Measurements from ENCODE around the gene AP2A1.

Gene AP2A1

DNA sequence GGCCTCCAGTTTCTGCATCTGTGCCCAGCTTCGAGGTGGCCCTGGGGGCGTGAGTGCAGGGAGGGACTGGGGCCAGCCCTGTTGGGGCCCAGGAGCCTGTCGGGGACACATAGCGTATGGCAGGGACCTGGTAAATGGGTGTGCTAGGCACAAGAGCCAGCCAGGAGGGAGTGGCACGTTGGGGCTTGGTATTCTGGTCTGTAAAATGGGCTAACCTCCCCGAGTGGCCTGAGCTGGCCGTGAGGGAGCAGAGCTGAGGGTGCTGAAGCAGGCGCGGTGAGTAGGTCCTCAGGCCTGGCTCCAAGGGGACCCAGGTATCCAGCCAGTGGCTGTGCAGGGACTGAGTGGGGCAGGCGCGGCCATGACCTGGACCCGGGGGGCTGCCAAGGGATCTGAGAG lies 88.5 kb downstream of the AP2A1 start:
- H3K4me3 ChIP-seq (ENCODE audit: low read depth, low read length): no peak overlapping the region
- in situ Hi-C loops (cut with HindIII; ENCODE audit: low sequenced_read_pairs): no loop called here
- no peak for TF ChIP-seq CTCF (IDR thresholded peaks at IDR 0.05; ENCODE audit: low read depth, low read length)
- DNase-seq (ENCODE audit: low read depth, low spot score): no peak

DNA sequence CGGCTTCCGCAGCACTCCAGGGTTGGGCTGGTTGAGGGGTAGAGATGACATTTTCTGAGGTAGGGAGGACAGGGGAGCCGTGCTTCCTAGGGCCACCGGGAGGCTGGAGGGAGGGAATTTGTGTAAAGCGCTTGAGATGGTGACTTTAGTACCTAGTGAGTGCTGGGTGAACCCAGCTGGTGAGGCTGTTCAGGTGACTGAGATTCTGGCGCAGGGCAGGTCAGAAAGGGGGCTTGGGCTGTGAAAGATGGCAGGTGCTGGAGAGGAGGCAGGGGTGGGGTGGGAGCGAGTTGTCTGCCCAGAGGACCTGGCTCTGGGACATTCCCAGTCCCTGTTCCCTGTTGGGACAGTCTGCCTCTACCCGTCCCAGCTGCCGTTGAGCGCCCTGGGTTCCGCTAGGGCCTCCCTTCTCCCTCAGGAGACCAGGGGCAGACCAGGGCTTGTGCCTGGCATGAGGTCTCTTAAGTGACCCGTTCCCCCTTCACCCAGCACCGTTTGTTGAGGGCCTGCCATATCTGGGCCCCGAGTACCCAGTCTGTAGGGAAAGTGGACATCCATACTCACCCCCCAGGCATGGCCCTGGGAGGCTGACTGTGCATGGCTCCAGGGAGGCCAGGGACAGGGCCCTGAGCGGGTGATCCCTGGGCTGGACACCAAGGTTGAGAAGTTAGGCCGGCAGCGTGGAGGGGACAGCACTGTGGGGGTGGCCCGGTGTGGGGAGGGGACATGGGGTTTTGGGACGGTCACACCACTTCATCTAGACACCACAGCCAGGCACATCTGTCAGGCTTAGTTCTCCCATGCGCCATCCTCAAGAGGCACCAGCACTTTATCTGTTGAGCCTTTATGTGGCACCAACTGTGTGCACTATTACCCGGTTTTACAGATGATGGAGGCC lies 89.1 kb downstream of the AP2A1 start:
- TF ChIP-seq CTCF (IDR thresholded peaks at IDR 0.05; ENCODE audit: low read depth, low read length): no peak
- in situ Hi-C loops (cut with HindIII; ENCODE audit: low sequenced_read_pairs): no loop called here
- H3K4me3 ChIP-seq (ENCODE audit: low read depth, low read length): no peak overlapping the region
- no peak for DNase-seq (ENCODE audit: low read depth, low spot score)

DNA sequence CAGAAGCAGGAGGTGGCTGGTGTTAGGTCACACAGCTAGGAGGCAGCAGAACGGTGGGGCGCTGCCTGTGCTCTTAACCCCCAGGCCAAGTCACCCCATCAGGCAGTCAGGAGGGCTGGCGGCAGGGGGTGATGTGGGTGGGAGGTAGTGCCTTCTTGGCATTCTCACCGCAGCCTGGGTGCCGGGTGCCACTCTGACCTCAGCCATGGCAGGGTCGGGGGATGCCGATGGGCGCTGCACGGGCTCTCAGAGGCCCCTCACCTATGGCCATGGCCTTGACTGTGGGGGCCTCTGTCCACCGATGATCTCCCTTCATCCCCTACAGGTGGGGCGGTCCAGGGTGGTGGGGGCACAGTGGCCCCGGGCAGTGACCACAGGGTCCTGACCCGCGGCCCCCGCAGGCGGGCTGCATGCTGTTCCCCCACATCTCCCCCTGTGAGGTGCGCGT lies 89.8 kb downstream of the AP2A1 start:
- no peak for TF ChIP-seq CTCF (IDR thresholded peaks at IDR 0.05; ENCODE audit: low read depth, low read length)
- H3K4me3 ChIP-seq (ENCODE audit: low read depth, low read length): no peak overlapping the region
- in situ Hi-C loops (cut with HindIII; ENCODE audit: low sequenced_read_pairs): no loop called here
- no peak for DNase-seq (ENCODE audit: low read depth, low spot score)

Data from astrocyte of the spinal cord (primary cell).